H1 (cell line): ENCODE results near the gene BORCS8. TPM values are rescaled to one million over a fixed set of nuclear protein-coding genes. Genes with fewer than 3 reads are reported as not detected.

Experiments used
- CTCF ChIA-PET: fragments of 300-600 bp; sonication (Branson Sonifier 250); formaldehyde crosslinking; loops from one replicate; lab custom pipeline; 2021; ENCODE audit not compliant: partially characterized antibody; lab: Charles Lee
- POLR2A ChIA-PET: fragments of 300-600 bp; sonication (Branson Sonifier 250); formaldehyde crosslinking; loops from one replicate; lab custom pipeline; 2021; ENCODE audit warnings: inconsistent platforms; ENCODE audit not compliant: partially characterized antibody; lab: Charles Lee
- DNase-seq, 2 experiments: peaks; one replicate each; pipeline versions ENCODE4 v3.0.0 to v3.0.0-alpha.2; 2010 to 2022; ENCODE audit warnings: low spot score in 2 of 2, low read depth in 1 of 2, mixed read lengths in 1 of 2
- FAIRE-seq: peaks from 2 replicates; lab custom pipeline; 2011; peaks lifted over from hg19 to GRCh38; lab: Jason Lieb, UNC
- H2AFZ ChIP-seq: 2 replicates; pipeline ENCODE4 v1.8.1; 2012; ENCODE audit warnings: low read length, inconsistent platforms
- H2AK5ac ChIP-seq: 2 replicates; pipeline ENCODE4 v1.6.1; 2013; ENCODE audit warnings: low read depth, low read length
- H2BK120ac ChIP-seq: replicated peaks from 2 replicates; pipeline ENCODE3; 2013; ENCODE audit warnings: low read depth, low read length, inconsistent platforms
- H2BK12ac ChIP-seq: 2 replicates; pipeline ENCODE4 v1.6.1; 2013; ENCODE audit warnings: low read depth, low read length
- H2BK15ac ChIP-seq: 2 replicates; pipeline ENCODE4 v1.6.1; 2013; ENCODE audit warnings: low read length
- H2BK20ac ChIP-seq: 2 replicates; pipeline ENCODE4 v1.6.1; 2013; ENCODE audit warnings: low read length
- H2BK5ac ChIP-seq: 2 replicates; pipeline ENCODE4 v1.6.1; 2013; ENCODE audit warnings: low read depth, low read length
- H3K14ac ChIP-seq: 2 replicates; pipeline ENCODE4 v1.6.1; 2013; ENCODE audit warnings: inconsistent platforms; ENCODE audit not compliant: insufficient read length
- H3K18ac ChIP-seq: 2 replicates; pipeline ENCODE4 v1.6.1; 2013; ENCODE audit warnings: low read length; ENCODE audit errors: extremely low read depth
- H3K23ac ChIP-seq: 2 replicates; pipeline ENCODE4 v1.6.1; 2013; ENCODE audit warnings: inconsistent platforms; ENCODE audit not compliant: insufficient read length
- H3K23me2 ChIP-seq: 2 replicates; pipeline ENCODE4 v1.6.1; 2013; ENCODE audit warnings: low read depth, low read length
- H3K27ac ChIP-seq: 2 replicates; pipeline ENCODE4 v1.6.1; 2011; ENCODE audit warnings: low read depth, low read length, inconsistent platforms
- H3K27me3 ChIP-seq, 4 experiments: replicated peaks in 1 of 4; 1 replicate in 1 of 4; 2 replicates in 3 of 4; pipeline versions ENCODE4 v1.6.1 to v1.8.1; 2011 to 2013; ENCODE audit warnings: low read length in 3 of 4, mild to moderate bottlenecking in 3 of 4, inconsistent platforms in 2 of 4, mixed read lengths in 2 of 4, moderate library complexity in 1 of 4; ENCODE audit not compliant: control insufficient read depth in 3 of 4, insufficient read depth in 3 of 4; ENCODE audit errors: extremely low read depth in 1 of 4
- H3K36me3 ChIP-seq, 4 experiments: 2 replicates each; pipeline versions ENCODE4 v1.6.1 to v1.8.1; 2011 to 2013; ENCODE audit warnings: mild to moderate bottlenecking in 4 of 4, low read length in 3 of 4, moderate library complexity in 2 of 4, control low read depth in 1 of 4, inconsistent platforms in 1 of 4; ENCODE audit not compliant: insufficient read depth in 4 of 4, control insufficient read depth in 2 of 4
- H3K4ac ChIP-seq: replicated peaks from 2 replicates; pipeline ENCODE3; 2013; ENCODE audit warnings: low read length, low read depth, mixed read lengths, inconsistent platforms; ENCODE audit not compliant: insufficient read length
- H3K4me1 ChIP-seq, 4 experiments: replicated peaks in 1 of 4; 1 replicate in 1 of 4; 2 replicates in 3 of 4; pipeline versions ENCODE4 v1.6.1 to v1.8.1; 2011 to 2013; ENCODE audit warnings: low read length in 3 of 4, inconsistent platforms in 2 of 4, mixed read lengths in 1 of 4; ENCODE audit not compliant: insufficient read depth in 4 of 4, control insufficient read depth in 3 of 4
- H3K4me2 ChIP-seq, 2 experiments: 2 replicates each; pipeline versions ENCODE4 v1.6.1 to v1.8.1; 2011 to 2013; ENCODE audit warnings: low read depth in 2 of 2, low read length in 2 of 2, control low read depth in 1 of 2, inconsistent platforms in 1 of 2, mild to moderate bottlenecking in 1 of 2; ENCODE audit not compliant: insufficient read depth in 1 of 2
- H3K4me3 ChIP-seq, 4 experiments: fragments of 200-600, 300-600 bp in 1 of 4; sonication (generic), shearing (Covaris generic), sonication (Bioruptor Twin) in 1 of 4; 2 replicates each; pipeline versions ENCODE4 v1.5.1 to v1.8.1; 2011 to 2016; ENCODE audit warnings: low read length in 4 of 4, low read depth in 3 of 4, control low read depth in 2 of 4, inconsistent platforms in 2 of 4, mild to moderate bottlenecking in 2 of 4, mixed read lengths in 1 of 4, moderate library complexity in 1 of 4; ENCODE audit not compliant: insufficient read depth in 2 of 4; ENCODE audit errors: extremely low read depth in 1 of 4
- H3K56ac ChIP-seq: replicated peaks from 2 replicates; pipeline ENCODE3; 2013; ENCODE audit warnings: low read depth, mild to moderate bottlenecking, mixed read lengths, low read length, inconsistent platforms; ENCODE audit not compliant: insufficient read length
- H3K79me1 ChIP-seq: 2 replicates; pipeline ENCODE4 v1.6.1; 2013; ENCODE audit warnings: low read depth, low read length, control low read depth
- H3K79me2 ChIP-seq, 2 experiments: 2 replicates each; pipeline versions ENCODE4 v1.6.1 to v1.8.1; 2012 to 2013; ENCODE audit warnings: low read length in 2 of 2, mild to moderate bottlenecking in 2 of 2, inconsistent platforms in 1 of 2; ENCODE audit not compliant: insufficient read depth in 2 of 2, control insufficient read depth in 1 of 2
- H3K9ac ChIP-seq, 4 experiments: replicated peaks in 1 of 4; 1 replicate in 1 of 4; 2 replicates in 3 of 4; pipeline versions ENCODE4 v1.6.1 to v1.8.1; 2011 to 2013; ENCODE audit warnings: low read depth in 3 of 4, low read length in 3 of 4, control low read depth in 2 of 4, mild to moderate bottlenecking in 2 of 4, moderate library complexity in 2 of 4, inconsistent platforms in 1 of 4; ENCODE audit errors: extremely low read depth in 1 of 4
- H3K9me3 ChIP-seq, 2 experiments: 2 replicates each; pipeline versions ENCODE4 v1.6.1 to v1.8.1; 2012 to 2013; ENCODE audit warnings: mild to moderate bottlenecking in 2 of 2, moderate library complexity in 2 of 2, control low read depth in 1 of 2, inconsistent platforms in 1 of 2, low read depth in 1 of 2, low read length in 1 of 2, mixed read lengths in 1 of 2; ENCODE audit not compliant: insufficient read depth in 2 of 2
- H4K20me1 ChIP-seq, 2 experiments: replicated peaks in 1 of 2; 2 replicates each; pipeline versions ENCODE3 to v1.8.1; 2011 to 2013; ENCODE audit warnings: inconsistent platforms in 2 of 2, low read length in 2 of 2, mild to moderate bottlenecking in 1 of 2; ENCODE audit not compliant: insufficient read depth in 2 of 2, control insufficient read depth in 1 of 2
- H4K5ac ChIP-seq: 2 replicates; pipeline ENCODE4 v1.6.1; 2013; ENCODE audit warnings: low read length, low read depth, mixed read lengths, inconsistent platforms; ENCODE audit not compliant: insufficient read length
- H4K8ac ChIP-seq: 2 replicates; pipeline ENCODE4 v1.8.0; 2013; ENCODE audit warnings: mild to moderate bottlenecking, moderate library complexity, low read length, inconsistent platforms; ENCODE audit not compliant: insufficient read depth; ENCODE audit errors: extremely low read depth
- H4K91ac ChIP-seq: replicated peaks from 2 replicates; pipeline ENCODE3; 2013; ENCODE audit warnings: low read length, mixed read lengths, inconsistent platforms; ENCODE audit not compliant: insufficient read length
- KDM1A ChIP-seq: fragments of 200-600, 300-600 bp; sonication (generic); IDR thresholded peaks from 2 replicates; pipeline ENCODE4 v1.7.1; 2016; ENCODE audit warnings: mild to moderate bottlenecking, low read length, borderline replicate concordance
- TCF12 ChIP-seq: IDR thresholded peaks from 2 replicates; pipeline ENCODE4 v1.6.1; 2011; ENCODE audit warnings: low read depth, mild to moderate bottlenecking, low read length
- whole genome bisulfite sequencing, 2 experiments: shearing (Covaris generic) in 1 of 2; methylation state at CpG; one replicate each; pipeline versions ENCODE4 v1.1.6 to v1.1.7; 2013 to 2015; ENCODE audit warnings: low lambda C conversion rate in 2 of 2, mixed read lengths in 2 of 2, inconsistent platforms in 1 of 2, low coverage in 1 of 2, missing lambda C conversion rate in 1 of 2; ENCODE audit not compliant: insufficient replicate concordance in 2 of 2, insufficient coverage in 1 of 2, insufficient read length in 1 of 2; ENCODE audit errors: extremely low coverage in 1 of 2, missing lambda C conversion rate in 1 of 2; 5-methylcytosine and 5-hydroxymethylcytosine counted together
- polyA plus RNA-seq, 7 experiments: library from polyadenylated mRNA; depleted of rRNA in 3 of 7; stranded (reverse) in 5 of 7; unstranded in 2 of 7; fragments of >200 nt in 5 of 7; fragments of 200-250 nt in 2 of 7; gene quantifications; 1 replicate in 5 of 7; 2 replicates in 1 of 7; 4 replicates in 1 of 7; pipeline versions ENCODE4 v1.2.1 to v1.2.3, GENCODE V29; 2011 to 2013; ENCODE audit warnings: missing spikeins in 2 of 7, mixed read lengths in 2 of 7
- total RNA-seq: library from RNA; stranded (reverse); fragmentation: NEBNext Ultra II Directional; extraction: Animal tissue kit (Norgen Biotek cat#: 25700); gene quantifications from 2 replicates; pipeline ENCODE4 v1.2.1, GENCODE V29; 2021

The BORCS8 gene
- total and polyA plus RNA-seq, 2 of the 8 experiments (the other 6 are each of a cell fraction or from before 2014, with no cell fraction given): 15.0 to 15.9 TPM

DNA sequence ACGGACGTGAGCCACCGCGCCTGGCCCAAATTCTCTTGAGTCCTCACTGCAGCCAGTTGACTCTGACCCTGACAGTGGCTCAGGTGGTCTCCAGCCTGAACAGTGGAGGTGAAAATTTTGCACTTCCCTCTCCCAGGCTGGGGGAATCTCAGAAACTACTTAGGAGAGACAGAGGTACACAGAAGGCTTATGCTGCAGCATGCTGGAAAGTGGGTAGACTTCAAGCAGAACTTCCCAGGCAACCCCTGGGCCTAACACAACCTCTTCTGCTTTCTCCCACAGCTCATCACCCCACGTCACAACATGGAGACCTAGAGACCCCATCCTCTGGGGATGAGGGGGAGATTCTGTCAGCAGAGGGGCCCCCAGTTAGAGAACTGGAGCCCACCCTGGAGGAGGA, 34.3 kb upstream of the BORCS8 start:
- H3K18ac ChIP-seq: no peak overlapping the region
- no peak overlapping the region for H4K91ac ChIP-seq
- no peaks in the 10 kb centered on the region for H3K79me1 ChIP-seq
- no peak overlapping the region for H3K56ac ChIP-seq
- H2BK15ac ChIP-seq: no peak overlapping the region
- 91% methylated on average over 5 of the region's 5 CpGs; no CpG with 5 or more reads in 1 of the 2 experiments for WGBS, 2 experiments
- H3K14ac ChIP-seq: no peak overlapping the region
- no peaks in the 10 kb centered on the region for H3K36me3 ChIP-seq
- ChIA-PET CTCF (interaction anchor here (0.7 to 2.5 kb wide), 11 partner anchors 11 to 387 kb away, joined by 3 to 16 read pairs (median 4); partner anchors contain the start of genes BORCS8 and RFXANK), POLR2A (no interaction called here)
- no peak for FAIRE-seq
- no peak overlapping the region for H2BK120ac ChIP-seq
- no peak overlapping the region for H3K27ac ChIP-seq
- no peak overlapping the region for H3K4me3 ChIP-seq
- no peak overlapping the region; the same call in 1 of the 2 replicates for H4K8ac ChIP-seq
- H3K4me1 ChIP-seq: peaks cover 0 to 7% (median 3%) of the 10 kb centered on the region in 4 experiments; a peak in 4 of 7 replicates
- DNase-seq: no peak
- H2BK12ac ChIP-seq: no peak overlapping the region
- no peak overlapping the region for H2AK5ac ChIP-seq
- no peak overlapping the region for H2BK5ac ChIP-seq
- H3K4me2 ChIP-seq: no peak overlapping the region
- no peak overlapping the region for H2BK20ac ChIP-seq
- no peaks in the 10 kb centered on the region for H3K79me2 ChIP-seq
- no peak overlapping the region for H2AFZ ChIP-seq
- H3K23ac ChIP-seq: no peak overlapping the region
- H3K4ac ChIP-seq: no peak overlapping the region
- no peak overlapping the region for H3K9ac ChIP-seq
- TF ChIP-seq KDM1A: peak; percentile 76; the same call in 1 of the 2 replicates
- no peak for TF ChIP-seq TCF12
- TF ChIP-seq, all 59 proteins: peak for 1
- H3K27me3 ChIP-seq: peaks cover 2 to 16% (median 11%) of the 10 kb centered on the region in 4 experiments
- peaks cover 5% of the 10 kb centered on the region; the same call in 1 of the 2 replicates for H3K23me2 ChIP-seq
- no peaks in the 10 kb centered on the region for H4K20me1 ChIP-seq
- H3K9me3 ChIP-seq: peaks cover 4 to 5% of the 10 kb centered on the region in 2 experiments; a peak in 2 of 4 replicates
- H4K5ac ChIP-seq: no peak overlapping the region
